A549 (cell line): ENCODE results near the gene COPS7A. TPM values are rescaled to one million over a fixed set of nuclear protein-coding genes. Genes with fewer than 3 reads are reported as not detected.

Experiments
- ATAC-seq, 2 experiments: fragments of 200-7000 bp in 1 of 2; fragments of >200 bp in 1 of 2; cut with Nextera tagmentation in 1 of 2; cut with Tn5 transposase in 1 of 2; 3 replicates each; pipeline versions ENCODE4 v1.8.0 to v1.9.1; 2018 to 2020; ENCODE audit warnings: mild to moderate bottlenecking in 1 of 2, moderate library complexity in 1 of 2
- CTCF ChIA-PET: fragments of 300-600 bp; sonication (Branson Sonifier 250); formaldehyde crosslinking; extraction: SDS; loops from one replicate; lab custom pipeline; 2021; ENCODE audit warnings: antibody characterized with exemption, inconsistent platforms; lab: Yijun Ruan, JAX
- POLR2A ChIA-PET: fragments of 350-600 bp; formaldehyde crosslinking; extraction: SDS; loops from one replicate; lab custom pipeline; 2021; ENCODE audit warnings: antibody characterized with exemption, inconsistent platforms; lab: Yijun Ruan, JAX
- DNase-seq, 2 experiments: peaks; one replicate each; pipeline versions ENCODE4 v3.0.0 to v3.0.0-alpha.2; 2011 to 2016; ENCODE audit warnings: low read depth in 1 of 2, low spot score in 1 of 2
- FAIRE-seq: peaks from 2 replicates; lab custom pipeline; 2011; peaks lifted over from hg19 to GRCh38; lab: Jason Lieb, UNC
- H3K27ac ChIP-seq, 2 experiments: fragments of >200 bp; sonication (Bioruptor Twin); formaldehyde crosslinking; 3 replicates each; pipeline ENCODE4 v1.5.1; 2016 to 2017
- H3K4me1 ChIP-seq: fragments of >200 bp; sonication (Bioruptor Twin); formaldehyde crosslinking; 3 replicates; pipeline ENCODE4 v1.6.1; 2016
- H3K4me2 ChIP-seq: fragments of >200 bp; sonication (Bioruptor Twin); formaldehyde crosslinking; 3 replicates; pipeline ENCODE4 v1.6.1; 2016
- H3K4me3 ChIP-seq: fragments of >200 bp; sonication (Bioruptor Twin); formaldehyde crosslinking; 3 replicates; pipeline ENCODE4 v1.5.1; 2016
- H3K9me3 ChIP-seq: fragments of >200 bp; sonication (Bioruptor Twin); formaldehyde crosslinking; 3 replicates; pipeline ENCODE4 v1.6.1; 2016
- EHF ChIP-seq: fragments of 250-450 bp; sonication (Bioruptor Pico); IDR thresholded peaks from 2 replicates; pipeline ENCODE4 v1.5.0; 2020; ENCODE audit warnings: mild to moderate bottlenecking
- EHMT2 ChIP-seq: fragments of 200-600 bp; sonication (generic); IDR thresholded peaks from 2 replicates; pipeline ENCODE4 v1.6.1; 2016; ENCODE audit warnings: antibody characterized with exemption, low read depth, mild to moderate bottlenecking, moderate library complexity
- EP300 ChIP-seq, 2 experiments: fragments of >200 bp; sonication (Bioruptor Twin); formaldehyde crosslinking; IDR thresholded peaks; 2 replicates in 1 of 2; 3 replicates in 1 of 2; pipeline ENCODE4 v1.6.1; 2016 to 2017
- FOSL2 ChIP-seq, 2 experiments: fragments of 450-650 bp in 1 of 2; fragments of >200 bp in 1 of 2; sonication (Bioruptor Twin) in 1 of 2; formaldehyde crosslinking; IDR thresholded peaks; 2 replicates each; pipeline versions ENCODE4 v1.5.0 to v1.6.1; 2016 to 2020; ENCODE audit warnings: mild to moderate bottlenecking in 1 of 2, moderate library complexity in 1 of 2
- GATA3 ChIP-seq: IDR thresholded peaks from 2 replicates; pipeline ENCODE4 v1.6.1; 2012; ENCODE audit warnings: borderline replicate concordance
- HDAC2 ChIP-seq: fragments of 200-600 bp; sonication (generic); IDR thresholded peaks from 2 replicates; pipeline ENCODE4 v1.6.1; 2016
- HOXA7 ChIP-seq: fragments of 250-450 bp; sonication (Bioruptor Pico); IDR thresholded peaks from 2 replicates; pipeline ENCODE4 v1.5.0; 2020; ENCODE audit warnings: mild to moderate bottlenecking, moderate library complexity
- HOXB5 ChIP-seq: fragments of 250-450 bp; sonication (Bioruptor Pico); IDR thresholded peaks from 2 replicates; pipeline ENCODE4 v1.5.0; 2020; ENCODE audit warnings: mild to moderate bottlenecking, moderate library complexity
- JUN ChIP-seq, 2 experiments: fragments of >200 bp; sonication (Bioruptor Twin); formaldehyde crosslinking; IDR thresholded peaks; 2 replicates in 1 of 2; 3 replicates in 1 of 2; pipeline ENCODE4 v1.6.1; 2016 to 2017
- KDM1A ChIP-seq: fragments of 200-600 bp; sonication (generic); IDR thresholded peaks from 2 replicates; pipeline ENCODE4 v1.6.1; 2016; ENCODE audit warnings: low read depth, mild to moderate bottlenecking
- MAFK ChIP-seq: fragments of 450-650 bp; IDR thresholded peaks from 2 replicates; pipeline ENCODE4 v1.6.1; 2014; ENCODE audit not compliant: partially characterized antibody
- MAZ ChIP-seq: fragments of 150-350 bp; IDR thresholded peaks from 2 replicates; pipeline ENCODE4 v1.6.1; 2014; ENCODE audit warnings: antibody characterized with exemption, low read depth, low read length, borderline replicate concordance
- MYC ChIP-seq: IDR thresholded peaks from 2 replicates; pipeline ENCODE4 v1.6.1; 2012; ENCODE audit warnings: mild to moderate bottlenecking, inconsistent platforms, low read length, improper control_type of control experiment, borderline replicate concordance
- NR3C1 ChIP-seq: fragments of >200 bp; sonication (Bioruptor Twin); formaldehyde crosslinking; IDR thresholded peaks from 3 replicates; pipeline ENCODE4 v1.6.1; 2017
- POLR2A ChIP-seq: IDR thresholded peaks from 2 replicates; pipeline ENCODE4 v1.6.1; 2012; ENCODE audit warnings: mild to moderate bottlenecking, low read length
- RAD21 ChIP-seq, 2 experiments: fragments of >200 bp in 1 of 2; sonication (Bioruptor Twin) in 1 of 2; formaldehyde crosslinking in 1 of 2; IDR thresholded peaks in 1 of 2; conservative IDR thresholded peaks in 1 of 2; 2 replicates in 1 of 2; 3 replicates in 1 of 2; pipeline ENCODE4 v1.6.1; 2012 to 2018; ENCODE audit warnings: inconsistent platforms in 1 of 2
- ZC3H11A ChIP-seq: fragments of 450-650 bp; IDR thresholded peaks from 2 replicates; pipeline ENCODE4 v1.6.1; 2014; ENCODE audit warnings: antibody characterized with exemption, mild to moderate bottlenecking
- WGBS: methylation state at CpG from one replicate; pipeline ENCODE4 v1.1.6; 2017; ENCODE audit errors: missing lambda C conversion rate; 5-methylcytosine and 5-hydroxymethylcytosine counted together
- polyA minus RNA-seq: library from RNA; depleted of rRNA, polyadenylated mRNA; stranded (reverse); fragments of >200 nt; gene quantifications from 2 replicates; pipeline ENCODE4 v1.2.3, GENCODE V29; 2011; rRNA and poly(A)+ RNA removed
- polyA plus RNA-seq, 4 experiments: library from polyadenylated mRNA; depleted of rRNA in 3 of 4; stranded (reverse); fragments of >200 nt; fragmentation: RNase III in 1 of 4; extraction: RNeasy Plus Mini Kit Qiagen cat#74134 plus additional on column Dnase treatment in 1 of 4; gene quantifications; 2 replicates in 3 of 4; 3 replicates in 1 of 4; pipeline ENCODE4 v1.2.3, GENCODE V29; 2011 to 2017
- TF ChIP-seq, protein P1 (sequence below): fragments of 250-450 bp; sonication (Bioruptor Pico); IDR thresholded peaks from 2 replicates; pipeline ENCODE4 v1.5.0; 2021; ENCODE audit warnings: mild to moderate bottlenecking, moderate library complexity, borderline replicate concordance
- TF ChIP-seq, protein P2 (sequence below): fragments of 200-600 bp; sonication (generic); IDR thresholded peaks from 2 replicates; pipeline ENCODE4 v1.6.1; 2016; ENCODE audit warnings: antibody characterized with exemption, mild to moderate bottlenecking, moderate library complexity
- TF ChIP-seq, protein P3 (sequence below): IDR thresholded peaks from 2 replicates; pipeline ENCODE4 v1.6.1; 2012; ENCODE audit warnings: low read depth, borderline replicate concordance
- TF ChIP-seq, protein P4 (sequence below): fragments of 150-350 bp; IDR thresholded peaks from 2 replicates; pipeline ENCODE4 v1.6.1; 2014; ENCODE audit warnings: low read depth, mild to moderate bottlenecking, low read length
- TF ChIP-seq, protein P5 (sequence below): fragments of 450-650 bp; IDR thresholded peaks from 2 replicates; pipeline ENCODE4 v1.6.1; 2014; ENCODE audit warnings: antibody characterized with exemption
- TF ChIP-seq, protein P6 (sequence below): IDR thresholded peaks from 2 replicates; pipeline ENCODE4 v1.6.1; 2012
- TF ChIP-seq, protein P7 (sequence below): fragments of >200 bp; sonication (Bioruptor Twin); formaldehyde crosslinking; IDR thresholded peaks from 3 replicates; pipeline ENCODE4 v1.6.1; 2016
- TF ChIP-seq, protein P8 (sequence below): IDR thresholded peaks from 2 replicates; pipeline ENCODE4 v1.6.1; 2012

Gene COPS7A, protein sequence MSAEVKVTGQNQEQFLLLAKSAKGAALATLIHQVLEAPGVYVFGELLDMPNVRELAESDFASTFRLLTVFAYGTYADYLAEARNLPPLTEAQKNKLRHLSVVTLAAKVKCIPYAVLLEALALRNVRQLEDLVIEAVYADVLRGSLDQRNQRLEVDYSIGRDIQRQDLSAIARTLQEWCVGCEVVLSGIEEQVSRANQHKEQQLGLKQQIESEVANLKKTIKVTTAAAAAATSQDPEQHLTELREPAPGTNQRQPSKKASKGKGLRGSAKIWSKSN
- polyA plus RNA-seq (2011; rRNA removed) (78.8 and 95.0 TPM in 2 replicates), polyA plus RNA-seq (2017; fragmentation: RNase III; extraction: RNeasy Plus Mini Kit Qiagen cat#74134 plus additional on column Dnase treatment) (46.9 to 51.2 TPM (median 50.0 TPM) in 3 replicates), polyA minus RNA-seq (38.6 and 42.1 TPM in 2 replicates)
- 156 and 169 TPM in 2 replicates for polyA plus RNA-seq (2012; cell fraction: cytosol; rRNA removed)
- polyA plus RNA-seq (2012; cell fraction: nucleus; rRNA removed): 167 and 203 TPM in 2 replicates

DNA sequence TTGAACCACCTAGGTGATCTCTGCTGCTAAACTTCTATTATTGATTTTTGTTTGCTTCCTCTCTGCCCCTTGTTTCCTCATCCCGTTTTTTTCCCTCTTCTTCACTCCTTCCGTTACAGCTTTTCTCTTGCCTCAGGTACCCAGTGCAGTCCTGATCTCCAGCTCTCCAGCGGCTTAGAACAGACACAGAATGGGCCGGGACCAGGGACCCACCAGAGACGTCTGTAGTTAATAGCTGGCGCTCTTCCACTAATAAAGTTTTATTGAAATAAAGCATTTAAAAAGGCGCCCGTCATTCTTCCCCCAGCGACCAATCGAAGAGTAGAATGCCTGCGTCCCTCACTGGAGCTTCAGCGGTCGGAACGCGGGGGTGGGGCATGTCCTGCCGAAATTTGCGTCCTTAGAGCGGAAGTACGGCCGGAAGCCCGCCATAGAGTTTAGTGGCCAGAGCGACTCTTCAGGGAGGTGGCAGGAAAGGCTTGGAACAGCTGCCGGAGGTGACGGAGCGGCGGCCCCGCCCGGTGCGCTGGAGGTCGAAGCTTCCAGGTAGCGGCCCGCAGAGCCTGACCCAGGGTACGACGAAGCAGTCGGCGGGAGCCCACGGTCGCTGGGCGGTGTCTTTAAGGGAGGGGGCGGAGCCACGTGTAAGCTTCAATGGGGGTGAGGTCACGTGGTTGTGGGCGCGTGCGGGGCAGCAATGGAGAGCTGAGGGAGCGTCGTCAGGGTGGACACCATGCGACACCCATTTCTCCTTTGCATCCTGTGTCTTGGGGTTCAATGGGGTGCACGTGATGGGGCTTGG is at the start of gene COPS7A:
COPS7A (plus strand) TSS at position 440 of the 802 bp plus-strand sequence. CDS start 611 bp downstream, outside the sequence.
- DNase-seq (peak; percentile 99), FAIRE-seq (peak; percentile 81), ATAC-seq (peak; percentile 98)
- H3K4me3 ChIP-seq: peak within 1 kb of the TSS; percentile 61
- peaks cover 13% of the 10 kb centered on the region for H3K4me1 ChIP-seq
- 2% methylated on average over 34 of the region's 49 CpGs for WGBS
- H3K4me2 ChIP-seq: peak within 1 kb of the TSS; percentile 94
- no peaks in the 10 kb centered on the region for H3K9me3 ChIP-seq
- peak within 1 kb of the TSS; percentile 86 to 89 for H3K27ac ChIP-seq
- POLR2A ChIA-PET: interaction anchor here (0.6 to 3.0 kb wide), 32 partner anchors 9 to 253 kb away, joined by 3 to 86 read pairs (median 4); partner anchors contain the start of genes C12orf57, GAPDH, MLF2 and NOP2
- CTCF ChIA-PET: interaction anchor here (0.9 to 7.6 kb wide), 17 partner anchors 9 to 319 kb away, joined by 3 to 52 read pairs (median 4); partner anchors contain the start of genes MLF2, SPSB2 and ZNF384
- peak; percentile 53; the same call in 1 of the 2 replicates for TF ChIP-seq KDM1A
- no peak for TF ChIP-seq HOXA7 (CRISPR knock-in tag)
- TF ChIP-seq EHMT2: no peak
- peak; percentile 81 to 86; a peak in 4 of 5 replicates for TF ChIP-seq JUN (IDR thresholded peaks at IDR 0.05)
- no peak for TF ChIP-seq ZC3H11A
- TF ChIP-seq EHF: peak; percentile 74; the same call in 1 of the 2 replicates
- TF ChIP-seq EP300 (IDR thresholded peaks at IDR 0.05): no peak
- no peak for TF ChIP-seq FOSL2 (IDR thresholded peaks at IDR 0.05)
- TF ChIP-seq FOSL2 (CRISPR knock-in tag; IDR thresholded peaks at IDR 0.05): 0 out of 2 replicates have a peak, but pooled peaks have one; percentile 18
- TF ChIP-seq POLR2A: peak; percentile 92
- TF ChIP-seq RAD21 (conservative IDR thresholded peaks at IDR 0.05 in 1 of 2, IDR thresholded peaks at IDR 0.05 in 1 of 2): no peak
- peak; percentile 85; the same call in 1 of the 2 replicates for TF ChIP-seq MYC
- TF ChIP-seq, protein P1, sequence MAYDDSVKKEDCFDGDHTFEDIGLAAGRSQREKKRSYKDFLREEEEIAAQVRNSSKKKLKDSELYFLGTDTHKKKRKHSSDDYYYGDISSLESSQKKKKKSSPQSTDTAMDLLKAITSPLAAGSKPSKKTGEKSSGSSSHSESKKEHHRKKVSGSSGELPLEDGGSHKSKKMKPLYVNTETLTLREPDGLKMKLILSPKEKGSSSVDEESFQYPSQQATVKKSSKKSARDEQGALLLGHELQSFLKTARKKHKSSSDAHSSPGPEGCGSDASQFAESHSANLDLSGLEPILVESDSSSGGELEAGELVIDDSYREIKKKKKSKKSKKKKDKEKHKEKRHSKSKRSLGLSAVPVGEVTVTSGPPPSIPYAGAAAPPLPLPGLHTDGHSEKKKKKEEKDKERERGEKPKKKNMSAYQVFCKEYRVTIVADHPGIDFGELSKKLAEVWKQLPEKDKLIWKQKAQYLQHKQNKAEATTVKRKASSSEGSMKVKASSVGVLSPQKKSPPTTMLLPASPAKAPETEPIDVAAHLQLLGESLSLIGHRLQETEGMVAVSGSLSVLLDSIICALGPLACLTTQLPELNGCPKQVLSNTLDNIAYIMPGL (CRISPR knock-in tag): no peak
- TF ChIP-seq, protein P2, sequence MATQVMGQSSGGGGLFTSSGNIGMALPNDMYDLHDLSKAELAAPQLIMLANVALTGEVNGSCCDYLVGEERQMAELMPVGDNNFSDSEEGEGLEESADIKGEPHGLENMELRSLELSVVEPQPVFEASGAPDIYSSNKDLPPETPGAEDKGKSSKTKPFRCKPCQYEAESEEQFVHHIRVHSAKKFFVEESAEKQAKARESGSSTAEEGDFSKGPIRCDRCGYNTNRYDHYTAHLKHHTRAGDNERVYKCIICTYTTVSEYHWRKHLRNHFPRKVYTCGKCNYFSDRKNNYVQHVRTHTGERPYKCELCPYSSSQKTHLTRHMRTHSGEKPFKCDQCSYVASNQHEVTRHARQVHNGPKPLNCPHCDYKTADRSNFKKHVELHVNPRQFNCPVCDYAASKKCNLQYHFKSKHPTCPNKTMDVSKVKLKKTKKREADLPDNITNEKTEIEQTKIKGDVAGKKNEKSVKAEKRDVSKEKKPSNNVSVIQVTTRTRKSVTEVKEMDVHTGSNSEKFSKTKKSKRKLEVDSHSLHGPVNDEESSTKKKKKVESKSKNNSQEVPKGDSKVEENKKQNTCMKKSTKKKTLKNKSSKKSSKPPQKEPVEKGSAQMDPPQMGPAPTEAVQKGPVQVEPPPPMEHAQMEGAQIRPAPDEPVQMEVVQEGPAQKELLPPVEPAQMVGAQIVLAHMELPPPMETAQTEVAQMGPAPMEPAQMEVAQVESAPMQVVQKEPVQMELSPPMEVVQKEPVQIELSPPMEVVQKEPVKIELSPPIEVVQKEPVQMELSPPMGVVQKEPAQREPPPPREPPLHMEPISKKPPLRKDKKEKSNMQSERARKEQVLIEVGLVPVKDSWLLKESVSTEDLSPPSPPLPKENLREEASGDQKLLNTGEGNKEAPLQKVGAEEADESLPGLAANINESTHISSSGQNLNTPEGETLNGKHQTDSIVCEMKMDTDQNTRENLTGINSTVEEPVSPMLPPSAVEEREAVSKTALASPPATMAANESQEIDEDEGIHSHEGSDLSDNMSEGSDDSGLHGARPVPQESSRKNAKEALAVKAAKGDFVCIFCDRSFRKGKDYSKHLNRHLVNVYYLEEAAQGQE: no peak
- TF ChIP-seq, protein P3, sequence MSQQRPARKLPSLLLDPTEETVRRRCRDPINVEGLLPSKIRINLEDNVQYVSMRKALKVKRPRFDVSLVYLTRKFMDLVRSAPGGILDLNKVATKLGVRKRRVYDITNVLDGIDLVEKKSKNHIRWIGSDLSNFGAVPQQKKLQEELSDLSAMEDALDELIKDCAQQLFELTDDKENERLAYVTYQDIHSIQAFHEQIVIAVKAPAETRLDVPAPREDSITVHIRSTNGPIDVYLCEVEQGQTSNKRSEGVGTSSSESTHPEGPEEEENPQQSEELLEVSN: peak; percentile 99
- peak; percentile 58; the same call in 1 of the 2 replicates for TF ChIP-seq GATA3
- TF ChIP-seq MAFK: no peak
- TF ChIP-seq, protein P4, sequence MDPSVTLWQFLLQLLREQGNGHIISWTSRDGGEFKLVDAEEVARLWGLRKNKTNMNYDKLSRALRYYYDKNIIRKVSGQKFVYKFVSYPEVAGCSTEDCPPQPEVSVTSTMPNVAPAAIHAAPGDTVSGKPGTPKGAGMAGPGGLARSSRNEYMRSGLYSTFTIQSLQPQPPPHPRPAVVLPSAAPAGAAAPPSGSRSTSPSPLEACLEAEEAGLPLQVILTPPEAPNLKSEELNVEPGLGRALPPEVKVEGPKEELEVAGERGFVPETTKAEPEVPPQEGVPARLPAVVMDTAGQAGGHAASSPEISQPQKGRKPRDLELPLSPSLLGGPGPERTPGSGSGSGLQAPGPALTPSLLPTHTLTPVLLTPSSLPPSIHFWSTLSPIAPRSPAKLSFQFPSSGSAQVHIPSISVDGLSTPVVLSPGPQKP: no peak
- TF ChIP-seq, protein P5, sequence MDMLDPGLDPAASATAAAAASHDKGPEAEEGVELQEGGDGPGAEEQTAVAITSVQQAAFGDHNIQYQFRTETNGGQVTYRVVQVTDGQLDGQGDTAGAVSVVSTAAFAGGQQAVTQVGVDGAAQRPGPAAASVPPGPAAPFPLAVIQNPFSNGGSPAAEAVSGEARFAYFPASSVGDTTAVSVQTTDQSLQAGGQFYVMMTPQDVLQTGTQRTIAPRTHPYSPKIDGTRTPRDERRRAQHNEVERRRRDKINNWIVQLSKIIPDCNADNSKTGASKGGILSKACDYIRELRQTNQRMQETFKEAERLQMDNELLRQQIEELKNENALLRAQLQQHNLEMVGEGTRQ: peak; percentile 98
- TF ChIP-seq HDAC2: no peak
- TF ChIP-seq, protein P6, sequence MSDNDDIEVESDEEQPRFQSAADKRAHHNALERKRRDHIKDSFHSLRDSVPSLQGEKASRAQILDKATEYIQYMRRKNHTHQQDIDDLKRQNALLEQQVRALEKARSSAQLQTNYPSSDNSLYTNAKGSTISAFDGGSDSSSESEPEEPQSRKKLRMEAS: peak; percentile 100
- TF ChIP-seq, protein P7, sequence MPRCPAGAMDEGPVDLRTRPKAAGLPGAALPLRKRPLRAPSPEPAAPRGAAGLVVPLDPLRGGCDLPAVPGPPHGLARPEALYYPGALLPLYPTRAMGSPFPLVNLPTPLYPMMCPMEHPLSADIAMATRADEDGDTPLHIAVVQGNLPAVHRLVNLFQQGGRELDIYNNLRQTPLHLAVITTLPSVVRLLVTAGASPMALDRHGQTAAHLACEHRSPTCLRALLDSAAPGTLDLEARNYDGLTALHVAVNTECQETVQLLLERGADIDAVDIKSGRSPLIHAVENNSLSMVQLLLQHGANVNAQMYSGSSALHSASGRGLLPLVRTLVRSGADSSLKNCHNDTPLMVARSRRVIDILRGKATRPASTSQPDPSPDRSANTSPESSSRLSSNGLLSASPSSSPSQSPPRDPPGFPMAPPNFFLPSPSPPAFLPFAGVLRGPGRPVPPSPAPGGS: peak; percentile 46; the same call in 2 of the 3 replicates
- TF ChIP-seq, protein P8, sequence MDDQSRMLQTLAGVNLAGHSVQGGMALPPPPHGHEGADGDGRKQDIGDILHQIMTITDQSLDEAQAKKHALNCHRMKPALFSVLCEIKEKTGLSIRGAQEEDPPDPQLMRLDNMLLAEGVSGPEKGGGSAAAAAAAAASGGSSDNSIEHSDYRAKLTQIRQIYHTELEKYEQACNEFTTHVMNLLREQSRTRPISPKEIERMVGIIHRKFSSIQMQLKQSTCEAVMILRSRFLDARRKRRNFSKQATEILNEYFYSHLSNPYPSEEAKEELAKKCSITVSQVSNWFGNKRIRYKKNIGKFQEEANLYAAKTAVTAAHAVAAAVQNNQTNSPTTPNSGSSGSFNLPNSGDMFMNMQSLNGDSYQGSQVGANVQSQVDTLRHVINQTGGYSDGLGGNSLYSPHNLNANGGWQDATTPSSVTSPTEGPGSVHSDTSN: peak; percentile 94
- no peak; the same call in 1 of the 2 replicates for TF ChIP-seq HOXB5 (CRISPR knock-in tag)
- TF ChIP-seq NR3C1: no peak
- TF ChIP-seq MAZ: no peak
